ENCODE measurements around the gene NCBP1.

NCBP1 gene

DNA sequence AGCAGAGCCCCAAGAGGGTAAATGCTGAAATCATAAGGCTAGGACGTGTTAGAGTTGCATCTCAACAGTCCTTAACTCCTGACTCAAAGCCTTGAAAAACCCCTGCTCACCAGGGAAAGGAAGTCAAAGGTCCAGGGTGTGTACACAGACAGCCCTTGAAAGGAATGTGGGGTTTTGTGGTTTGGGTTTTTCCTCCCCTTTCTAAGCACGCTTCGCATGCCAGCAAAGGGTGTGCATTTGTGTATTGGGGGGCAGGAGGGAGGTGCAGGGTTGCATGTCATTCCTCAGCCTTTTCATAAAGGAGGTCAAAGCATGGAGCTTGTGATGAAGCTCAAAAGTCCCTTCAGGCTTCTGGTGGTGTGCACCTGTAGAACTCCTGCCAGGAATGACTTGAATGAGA is 80.8 kb downstream of the NCBP1 start:
- WGBS: 65% methylated on average over 3 of the region's 3 CpGs
- no peaks in the 10 kb centered on the region for H3K9me3 ChIP-seq (ENCODE audit: insufficient read depth, low read depth, low read length)
- H3K4me3 ChIP-seq (ENCODE audit: low read length): no peak overlapping the region

DNA sequence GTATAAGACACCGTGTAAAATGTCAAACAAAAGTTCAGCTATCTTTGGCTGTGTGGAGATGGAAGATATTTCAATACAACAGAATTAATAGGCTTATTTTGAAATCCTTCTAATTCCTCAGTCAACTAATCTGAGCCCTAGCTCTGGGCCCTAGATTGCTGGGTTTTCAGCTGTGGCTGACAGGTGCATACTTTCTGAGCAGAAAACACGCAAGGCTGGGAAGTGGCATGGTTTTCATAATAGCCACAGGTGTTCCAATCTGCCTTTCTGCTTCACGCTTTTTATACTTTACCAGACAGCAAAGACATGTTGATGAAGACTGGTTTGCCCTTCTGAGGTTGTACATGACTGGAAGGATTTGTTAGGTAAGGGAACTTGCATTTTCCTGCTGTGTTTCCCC is 84.2 kb downstream of the NCBP1 start:
- peaks cover 4% of the 10 kb centered on the region; the same call in 1 of the 2 replicates for H3K4me1 ChIP-seq (ENCODE audit: insufficient read depth, low read length)
- H3K9me3 ChIP-seq (ENCODE audit: insufficient read depth, low read depth, low read length): no peaks in the 10 kb centered on the region; the same call in 1 of the 2 replicates
- peaks cover 5% of the 10 kb centered on the region; the same call in 1 of the 2 replicates for H3K27me3 ChIP-seq (ENCODE audit: insufficient read depth, low read length)
- H3K4me3 ChIP-seq (ENCODE audit: low read length): no peak overlapping the region
- no peak overlapping the region for H3K27ac ChIP-seq (ENCODE audit: low read depth, low read length)
- no peaks in the 10 kb centered on the region for H3K36me3 ChIP-seq (ENCODE audit: insufficient read depth, low read length)
- no peak overlapping the region for H3K9ac ChIP-seq (ENCODE audit: low read depth, low read length)
- 98% methylated on average over 2 of the region's 3 CpGs for WGBS

More for the DNA sequence above, 80.8 kb downstream of the NCBP1 start:
- Histone ChIP-seq H3K9ac (ENCODE audit: low read depth, low read length) (no peak overlapping the region), H3K27me3 (ENCODE audit: insufficient read depth, low read length) (peaks cover 18% of the 10 kb centered on the region), H3K36me3 (ENCODE audit: insufficient read depth, low read length) (no peaks in the 10 kb centered on the region), H3K27ac (ENCODE audit: low read depth, low read length) (no peak overlapping the region), H3K4me1 (ENCODE audit: insufficient read depth, low read length) (peaks cover 19% of the 10 kb centered on the region)

DNA sequence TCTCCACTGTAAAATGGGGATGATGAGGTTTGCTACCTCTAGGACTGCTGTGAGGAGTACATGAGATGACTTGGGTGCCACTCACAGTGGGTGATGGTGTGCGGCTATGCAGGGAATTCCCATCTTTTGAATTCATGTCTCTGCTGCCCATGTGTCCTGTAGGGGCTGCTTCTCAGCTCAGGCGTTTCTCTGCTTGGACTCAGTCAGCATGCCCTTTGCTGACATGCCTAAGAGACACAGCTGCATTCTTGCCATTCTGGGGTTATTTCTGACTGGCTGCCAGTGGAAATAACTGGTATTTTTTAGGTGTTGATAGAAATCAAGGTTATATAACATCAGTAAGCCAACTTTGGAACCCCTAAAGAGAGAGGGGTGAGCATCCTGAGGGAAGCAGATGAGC is 87.8 kb downstream of the NCBP1 start:
- no peaks in the 10 kb centered on the region for H3K36me3 ChIP-seq (ENCODE audit: insufficient read depth, low read length)
- 91% methylated on average over 2 of the region's 2 CpGs for WGBS
- no peaks in the 10 kb centered on the region; the same call in 1 of the 2 replicates for H3K9me3 ChIP-seq (ENCODE audit: insufficient read depth, low read depth, low read length)
- H3K4me1 ChIP-seq (ENCODE audit: insufficient read depth, low read length): no peaks in the 10 kb centered on the region
- no peak overlapping the region for H3K9ac ChIP-seq (ENCODE audit: low read depth, low read length)
- no peak overlapping the region for H3K4me3 ChIP-seq (ENCODE audit: low read length)
- peaks cover 13% of the 10 kb centered on the region; the same call in 1 of the 2 replicates for H3K27me3 ChIP-seq (ENCODE audit: insufficient read depth, low read length)
- no peak overlapping the region for H3K27ac ChIP-seq (ENCODE audit: low read depth, low read length)

GRCh38 chr9:97722331-97722730 is 88.7 kb downstream of the NCBP1 start:
- WGBS: 90% methylated on average over 2 of the region's 2 CpGs
- H3K36me3 ChIP-seq (ENCODE audit: insufficient read depth, low read length): no peaks in the 10 kb centered on the region
- H3K4me3 ChIP-seq (ENCODE audit: low read length): no peak overlapping the region
- no peak overlapping the region for H3K27ac ChIP-seq (ENCODE audit: low read depth, low read length)
- H3K27me3 ChIP-seq (ENCODE audit: insufficient read depth, low read length): peaks cover 13% of the 10 kb centered on the region; the same call in 1 of the 2 replicates
- H3K4me1 ChIP-seq (ENCODE audit: insufficient read depth, low read length): no peaks in the 10 kb centered on the region
- H3K9ac ChIP-seq (ENCODE audit: low read depth, low read length): no peak overlapping the region
- no peaks in the 10 kb centered on the region; the same call in 1 of the 2 replicates for H3K9me3 ChIP-seq (ENCODE audit: insufficient read depth, low read depth, low read length)
